NCI-H1694 treated with DMSO at 0.1 percent for 48 hours (cell line): ENCODE results near the gene RAB9A.
A peak's percentile ranks its signal among the peaks of the same experiment; 100 is the strongest.

Source experiments
- DNase-seq: peaks from one replicate; lab custom pipeline; 2025; lab: John Stamatoyannopoulos, UW

Gene RAB9A

DNA sequence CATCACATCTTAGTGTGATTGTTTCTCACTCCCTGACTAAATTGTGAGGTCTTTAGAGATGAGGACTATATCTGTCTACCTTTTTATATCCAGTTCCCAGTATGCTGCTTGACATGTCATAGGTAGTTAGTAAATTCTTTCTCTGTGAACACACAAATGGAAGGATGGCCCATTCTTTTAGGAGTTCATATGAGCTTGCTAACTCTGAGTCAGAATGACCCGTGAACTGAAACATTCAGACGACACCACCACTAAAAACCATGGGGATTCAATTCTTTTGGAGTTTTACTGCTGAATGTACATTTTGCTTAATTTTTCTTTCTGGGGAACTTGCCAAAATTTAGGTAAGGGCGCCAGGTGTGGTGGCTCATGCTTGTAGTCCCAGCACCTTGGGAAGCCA, 59.6 kb downstream of the RAB9A start:
- DNase-seq = no peak

DNA sequence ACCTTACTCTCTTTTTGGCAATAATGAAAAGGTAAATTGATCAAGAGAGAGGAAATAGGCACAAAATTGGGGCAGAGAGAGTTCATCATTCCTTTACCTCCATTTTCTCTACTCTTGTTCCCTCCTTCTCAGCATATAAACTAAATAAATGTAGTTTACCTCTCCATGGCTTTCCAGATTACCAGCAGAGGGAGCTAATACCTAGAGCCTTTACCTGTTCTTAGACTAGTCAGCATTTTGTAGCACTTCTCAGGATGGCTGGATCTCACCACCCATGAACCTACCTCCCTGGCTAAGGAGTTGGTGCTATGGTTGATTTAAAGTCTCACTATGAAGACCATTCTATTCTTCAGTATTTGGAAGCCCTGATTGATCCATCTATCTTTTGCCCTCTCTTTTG, 61.3 kb downstream of the RAB9A start:
- DNase-seq = peak; percentile 17

- DNase-seq = no peak
Observed at GRCh38 chrX:13750812-13751211, 61.9 kb downstream of the RAB9A start.

DNA sequence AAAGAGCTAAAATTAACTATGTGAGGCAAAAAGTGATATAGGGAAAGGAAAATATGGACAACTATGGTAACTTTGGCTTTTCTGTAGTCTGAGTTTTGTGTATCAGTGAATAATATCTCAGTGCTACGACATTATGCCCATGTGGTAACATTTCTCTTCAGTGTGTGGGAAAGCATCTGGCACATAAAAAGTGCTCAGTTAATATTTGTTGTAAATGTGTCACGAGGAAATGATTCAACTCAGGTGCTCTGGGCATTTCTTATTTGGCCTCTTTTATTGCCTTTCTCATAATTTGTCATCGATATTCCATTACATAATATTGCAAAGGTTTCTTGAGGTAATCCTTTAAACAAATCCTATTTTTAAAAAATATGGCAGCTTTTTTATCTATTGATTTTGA, 63.2 kb downstream of the RAB9A start:
- DNase-seq = no peak

- DNase-seq = no peak
Observed at GRCh38 chrX:13752646-13753045, 63.7 kb downstream of the RAB9A start.

DNA sequence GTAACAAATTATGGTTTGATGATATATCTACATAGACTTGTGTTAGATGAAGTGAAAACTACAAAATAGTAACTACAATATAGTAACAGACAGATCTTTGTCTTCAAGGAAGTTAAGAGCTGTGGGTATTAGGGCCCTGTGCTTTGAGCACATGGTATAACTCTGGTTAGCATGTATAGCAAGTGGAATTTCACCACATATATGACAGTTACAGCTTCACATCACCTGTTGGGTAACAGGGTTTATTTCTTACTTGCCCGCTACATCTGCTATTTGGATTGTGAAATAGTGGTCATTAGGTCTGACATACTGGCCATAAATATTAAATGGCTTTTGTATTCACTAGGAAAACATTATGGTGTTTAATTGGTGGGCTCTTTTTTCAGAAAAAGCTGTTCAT, 65.8 kb downstream of the RAB9A start:
- no peak for DNase-seq

DNA sequence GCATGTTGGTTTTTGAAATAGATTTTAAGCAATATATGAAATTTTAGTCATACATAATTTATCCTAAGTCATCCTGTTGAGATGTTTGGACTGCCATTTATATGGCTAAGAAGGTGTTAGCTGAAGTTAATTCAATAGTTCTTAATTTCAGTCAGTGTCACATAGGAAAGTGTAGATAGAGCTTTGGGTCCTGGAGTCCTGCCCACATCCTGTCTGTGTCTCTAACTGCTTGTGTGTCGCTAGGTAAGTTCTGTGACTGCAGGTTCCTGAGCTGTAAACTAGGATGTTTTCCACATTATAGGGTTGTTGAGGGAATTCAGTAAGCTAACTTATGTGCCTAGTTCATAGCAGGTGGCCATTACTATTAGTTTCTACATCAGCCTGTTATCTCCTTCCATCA, 66.3 kb downstream of the RAB9A start:
- no peak for DNase-seq

DNA sequence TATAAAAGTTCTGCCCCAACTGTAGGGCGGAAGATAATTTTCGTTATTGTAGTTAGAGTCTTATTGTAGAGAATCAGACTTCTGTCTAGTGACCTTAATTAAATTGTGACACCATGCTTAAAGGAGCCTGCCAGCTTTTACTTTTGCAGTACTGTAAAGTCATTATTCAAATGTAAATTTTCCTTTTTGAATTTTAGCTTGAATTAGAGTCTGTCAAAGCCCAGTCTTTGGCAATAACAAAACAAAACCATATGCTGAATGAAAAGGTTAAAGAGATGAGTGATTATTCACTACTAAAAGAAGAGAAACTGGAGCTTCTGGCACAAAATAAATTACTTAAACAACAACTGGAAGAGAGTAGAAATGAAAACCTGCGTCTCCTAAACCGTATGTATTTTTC, 67.5 kb downstream of the RAB9A start:
- DNase-seq = no peak

- no peak for DNase-seq
Observed at GRCh38 chrX:13759152-13759718, 70.3 kb downstream of the RAB9A start.
